ENCODE results near the gene SLC25A33.

GRCh38 chr1:9580942-9581341 lies 41.7 kb downstream of the SLC25A33 start:
- TF ChIP-seq POLR2AphosphoS5 (IDR thresholded peaks at IDR 0.05; ENCODE audit: low read depth, low read length) (no peak), POLR2A (IDR thresholded peaks at IDR 0.05; ENCODE audit: low read depth, low read length) (no peak)
